ENCODE measurements around the gene CLBA1.
"Not testable (repeated sequence)": the region's sequence is repeated elsewhere in the genome, so short reads cannot be mapped to it uniquely, and the experiment has no call there.

DNA sequence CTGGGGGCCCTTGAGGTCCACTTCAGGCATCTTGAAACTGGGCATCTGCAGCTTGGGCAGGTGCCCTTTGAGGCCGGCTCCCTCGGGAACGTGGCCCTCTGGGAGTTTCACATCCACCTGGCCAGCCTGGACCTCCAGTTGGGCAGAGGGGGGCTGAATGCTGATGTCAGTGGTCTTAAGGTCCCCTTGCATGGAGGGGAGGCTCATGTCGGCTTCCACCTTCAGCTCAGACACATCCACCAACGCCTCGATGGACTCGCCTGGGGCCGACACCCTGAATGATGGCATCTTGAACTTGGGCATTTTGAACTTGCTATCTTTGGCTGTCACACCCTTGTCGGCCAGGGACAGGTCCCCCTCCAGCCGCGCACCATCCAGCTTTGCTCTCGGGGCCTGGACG is 38.4 kb upstream of the CLBA1 start:
- not testable (repeated sequence) for TF ChIP-seq JUNB (IDR thresholded peaks at IDR 0.05; ENCODE audit: unreplicated experiment); EZH2phosphoT487 (IDR thresholded peaks at IDR 0.05; ENCODE audit: unreplicated experiment); POLR2AphosphoS5 (IDR thresholded peaks at IDR 0.05; ENCODE audit: low read depth); EZH2 (IDR thresholded peaks at IDR 0.05; ENCODE audit: low read depth, unreplicated experiment); ZNF331 (CRISPR knock-in tag; IDR thresholded peaks at IDR 0.05; ENCODE audit: low read depth)
- TF ChIP-seq, protein P1, sequence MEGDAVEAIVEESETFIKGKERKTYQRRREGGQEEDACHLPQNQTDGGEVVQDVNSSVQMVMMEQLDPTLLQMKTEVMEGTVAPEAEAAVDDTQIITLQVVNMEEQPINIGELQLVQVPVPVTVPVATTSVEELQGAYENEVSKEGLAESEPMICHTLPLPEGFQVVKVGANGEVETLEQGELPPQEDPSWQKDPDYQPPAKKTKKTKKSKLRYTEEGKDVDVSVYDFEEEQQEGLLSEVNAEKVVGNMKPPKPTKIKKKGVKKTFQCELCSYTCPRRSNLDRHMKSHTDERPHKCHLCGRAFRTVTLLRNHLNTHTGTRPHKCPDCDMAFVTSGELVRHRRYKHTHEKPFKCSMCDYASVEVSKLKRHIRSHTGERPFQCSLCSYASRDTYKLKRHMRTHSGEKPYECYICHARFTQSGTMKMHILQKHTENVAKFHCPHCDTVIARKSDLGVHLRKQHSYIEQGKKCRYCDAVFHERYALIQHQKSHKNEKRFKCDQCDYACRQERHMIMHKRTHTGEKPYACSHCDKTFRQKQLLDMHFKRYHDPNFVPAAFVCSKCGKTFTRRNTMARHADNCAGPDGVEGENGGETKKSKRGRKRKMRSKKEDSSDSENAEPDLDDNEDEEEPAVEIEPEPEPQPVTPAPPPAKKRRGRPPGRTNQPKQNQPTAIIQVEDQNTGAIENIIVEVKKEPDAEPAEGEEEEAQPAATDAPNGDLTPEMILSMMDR (conservative IDR thresholded peaks at IDR 0.05; ENCODE audit: low read depth in 2 of 2): not testable (repeated sequence)

All from GM23338 (cell line).